ENCODE data around the gene NEUROD2. TPM values are rescaled to one million over a fixed set of nuclear protein-coding genes. Genes with fewer than 3 reads are reported as not detected.
A peak's percentile ranks its signal among the peaks of the same experiment; 100 is the strongest.

NEUROD2 gene
- total RNA-seq, 2 donors from 2014 or later: not detected

DNA sequence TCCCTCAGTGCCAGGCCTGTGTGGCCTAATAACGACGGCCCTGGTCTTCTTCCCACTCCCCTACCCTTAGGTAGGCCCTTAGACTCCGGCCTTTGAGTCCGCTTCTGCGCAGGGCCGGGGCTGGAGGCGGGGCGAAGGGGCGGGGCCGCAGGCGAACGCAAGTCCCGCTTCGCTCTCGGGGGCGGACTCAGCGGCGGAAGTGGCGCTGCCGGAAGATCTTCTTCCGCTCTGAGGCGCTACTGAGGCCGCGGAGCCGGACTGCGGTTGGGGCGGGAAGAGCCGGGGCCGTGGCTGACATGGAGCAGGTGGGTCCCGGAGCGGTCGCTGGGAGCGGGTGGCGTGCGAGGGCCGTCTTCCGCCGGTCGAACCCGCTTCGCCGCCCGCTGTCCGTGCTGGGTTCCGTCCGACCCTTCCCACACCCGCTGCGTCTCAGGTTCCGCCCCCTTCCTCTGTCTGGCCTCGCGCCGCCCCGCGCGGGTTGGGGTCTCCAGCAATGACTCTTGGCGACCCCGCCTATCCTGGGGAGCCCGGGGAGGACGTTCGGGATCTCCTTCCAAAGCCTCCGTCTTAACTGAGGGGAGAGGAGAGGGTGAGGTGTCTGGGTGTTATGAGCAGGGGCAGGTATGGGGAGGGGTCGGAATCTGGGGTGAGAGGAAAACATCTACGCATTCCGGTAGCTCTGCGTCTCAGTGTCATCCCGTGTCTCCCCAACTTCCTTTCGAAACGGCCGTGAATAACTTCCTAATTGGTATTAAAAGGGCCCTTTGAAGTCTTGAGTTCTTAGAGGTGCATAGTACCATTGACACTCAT lies 29.4 kb upstream of the NEUROD2 start, which contains the start of gene STARD3:
TSS of gene STARD3 (plus strand) at position 218 of the 810 bp plus-strand sequence. CDS start 16,388 bp downstream, outside the sequence.
- DNase-seq (ENCODE audit: low spot score): peak; percentile 98
- intact Hi-C loops (cut with DNase I): loop anchor here in 1 of 2 donors (5.0 to 10.0 kb wide), 2 partner anchors 48 to 115 kb away; partner anchors contain the start of gene PGAP3

DNA sequence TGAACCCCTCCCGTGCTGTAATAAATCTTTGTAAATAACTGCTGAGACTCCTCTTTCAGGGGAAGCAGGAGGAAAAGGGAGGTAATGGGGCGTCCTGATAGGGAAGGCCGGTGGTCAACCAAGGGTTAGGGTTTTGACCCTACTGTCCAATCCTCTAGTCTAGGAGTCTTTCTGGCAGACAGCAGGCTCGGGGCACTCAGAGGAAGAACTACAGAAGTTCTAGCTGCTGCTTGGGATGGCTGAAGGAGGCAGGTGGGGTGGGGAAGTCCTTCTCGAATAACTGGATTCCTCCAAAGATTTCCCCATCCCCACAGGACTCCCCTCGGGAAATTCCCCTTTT lies 28.8 kb upstream of the NEUROD2 start:
- intact Hi-C loops (cut with DNase I): loop anchor here in 1 of 2 donors (5.0 to 10.0 kb wide), 2 partner anchors 48 to 116 kb away; partner anchors contain the start of gene PGAP3
- no peak for DNase-seq (ENCODE audit: low spot score)

DNA sequence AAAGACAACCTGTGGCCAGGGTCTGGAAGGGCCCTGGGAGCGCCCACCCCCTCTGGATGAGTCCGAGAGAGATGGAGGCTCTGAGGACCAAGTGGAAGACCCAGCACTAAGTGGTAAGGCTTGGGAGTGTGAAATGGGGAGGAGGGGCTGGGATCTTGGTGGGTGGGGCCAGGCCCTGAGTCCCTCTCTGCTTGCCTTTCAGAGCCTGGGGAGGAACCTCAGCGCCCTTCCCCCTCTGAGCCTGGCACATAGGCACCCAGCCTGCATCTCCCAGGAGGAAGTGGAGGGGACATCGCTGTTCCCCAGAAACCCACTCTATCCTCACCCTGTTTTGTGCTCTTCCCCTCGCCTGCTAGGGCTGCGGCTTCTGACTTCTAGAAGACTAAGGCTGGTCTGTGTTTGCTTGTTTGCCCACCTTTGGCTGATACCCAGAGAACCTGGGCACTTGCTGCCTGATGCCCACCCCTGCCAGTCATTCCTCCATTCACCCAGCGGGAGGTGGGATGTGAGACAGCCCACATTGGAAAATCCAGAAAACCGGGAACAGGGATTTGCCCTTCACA lies 28.0 kb upstream of the NEUROD2 start:
- DNase-seq (ENCODE audit: low spot score): no peak
- intact Hi-C loops (cut with DNase I): loop anchor here in 1 of 2 donors (5.0 to 10.0 kb wide), 2 partner anchors 49 to 117 kb away; partner anchors contain the start of gene PGAP3

DNA sequence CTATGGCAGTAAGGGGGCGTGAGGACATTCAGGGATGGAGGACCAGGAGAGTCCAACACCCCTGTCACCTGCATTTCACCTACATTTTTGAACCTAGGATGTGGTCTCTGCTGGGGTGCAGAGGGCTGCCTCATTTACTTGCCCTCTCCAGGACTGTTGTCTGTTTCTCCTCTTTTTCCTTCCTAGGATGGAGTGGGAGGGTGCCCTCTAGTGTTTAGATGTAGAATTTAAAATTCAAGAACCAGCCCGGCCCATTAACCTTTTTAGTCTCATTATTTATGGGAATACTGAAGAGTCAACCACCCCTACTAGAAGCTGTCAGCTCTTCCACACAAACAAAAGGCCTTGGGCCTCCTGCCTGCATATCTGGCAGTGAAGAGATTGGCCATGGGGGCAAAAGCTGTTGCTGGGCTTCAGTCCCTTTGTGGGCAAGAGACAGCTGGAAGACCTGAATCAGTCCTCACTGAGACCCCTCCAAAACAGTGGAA lies 26.7 kb upstream of the NEUROD2 start:
- intact Hi-C loops (cut with DNase I): loop anchor here in 1 of 2 donors (10.0 kb wide), 1 partner anchor 50 kb away; the partner anchor contains the start of gene PGAP3
- DNase-seq (ENCODE audit: low spot score): no peak

DNA sequence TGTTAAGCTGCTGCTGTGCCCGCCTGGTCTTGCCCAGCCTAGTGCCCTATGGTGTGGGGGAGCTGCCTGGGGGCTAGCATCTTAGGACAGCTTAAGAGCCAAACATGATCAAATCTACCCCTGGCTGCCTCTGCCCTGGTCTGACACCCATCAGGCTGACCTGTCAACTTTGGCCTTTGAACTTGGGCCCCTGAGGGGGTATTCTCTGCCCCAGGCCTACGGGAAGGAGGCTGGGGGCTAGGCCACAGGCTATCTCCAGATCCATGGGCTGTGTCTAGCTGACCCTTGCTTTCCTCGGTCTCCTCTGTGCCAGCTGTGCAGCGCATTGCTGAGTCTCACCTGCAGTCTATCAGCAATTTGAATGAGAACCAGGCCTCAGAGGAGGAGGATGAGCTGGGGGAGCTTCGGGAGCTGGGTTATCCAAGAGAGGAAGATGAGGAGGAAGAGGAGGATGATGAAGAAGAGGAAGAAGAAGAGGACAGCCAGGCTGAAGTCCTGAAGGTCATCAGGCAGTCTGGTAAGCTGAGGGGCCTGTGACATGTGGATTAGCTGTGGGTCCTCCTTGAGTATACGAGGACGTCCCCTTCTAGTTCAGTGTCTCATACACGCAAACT lies 26.0 kb upstream of the NEUROD2 start:
- DNase-seq (ENCODE audit: low spot score): no peak
- intact Hi-C loops (cut with DNase I): loop anchor here in 1 of 2 donors (10.0 kb wide), 1 partner anchor 51 kb away; the partner anchor contains the start of gene PGAP3

DNA sequence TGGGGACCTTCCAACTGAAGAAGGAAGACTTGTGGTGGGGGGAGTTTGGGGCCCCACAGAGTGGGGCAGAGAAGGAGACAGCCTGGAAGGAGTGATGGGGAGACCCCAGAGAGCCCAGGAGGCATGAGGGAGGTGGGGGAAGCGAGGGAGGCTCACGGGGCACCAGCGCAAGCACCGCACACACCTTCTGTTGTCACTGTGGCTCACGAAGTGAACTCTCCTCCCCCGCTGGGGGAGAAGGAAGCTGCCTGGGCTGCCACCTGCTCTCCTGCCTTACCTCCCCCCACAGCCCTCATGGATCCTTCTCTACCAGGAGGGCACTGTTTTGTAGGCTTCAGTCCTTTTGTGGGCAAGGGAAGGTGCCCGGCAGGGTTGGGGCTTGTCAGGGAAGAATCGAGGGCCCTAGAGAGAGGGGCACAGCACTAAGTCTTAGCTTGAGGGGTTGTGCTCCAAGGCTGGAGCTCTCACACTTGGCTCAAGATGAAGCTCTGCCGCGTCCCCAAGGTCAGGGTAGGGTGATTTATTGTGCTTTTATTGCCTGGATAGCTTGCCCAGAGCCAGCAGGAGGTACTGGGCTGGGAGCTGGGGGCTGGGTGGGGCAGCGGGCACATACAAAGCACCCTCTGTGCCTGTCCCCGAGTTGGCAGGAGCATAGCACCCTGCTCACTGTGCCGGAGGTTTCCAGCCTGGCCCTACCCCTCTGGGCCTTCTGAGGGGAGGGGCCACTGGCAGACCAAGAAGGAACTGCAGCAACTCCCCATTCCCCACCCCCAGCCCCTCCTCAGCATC lies 24.6 kb upstream of the NEUROD2 start:
- intact Hi-C loops (cut with DNase I): loop anchor here in 1 of 2 donors (10.0 kb wide), 1 partner anchor 52 kb away; the partner anchor contains the start of gene PGAP3
- DNase-seq (ENCODE audit: low spot score): no peak

DNA sequence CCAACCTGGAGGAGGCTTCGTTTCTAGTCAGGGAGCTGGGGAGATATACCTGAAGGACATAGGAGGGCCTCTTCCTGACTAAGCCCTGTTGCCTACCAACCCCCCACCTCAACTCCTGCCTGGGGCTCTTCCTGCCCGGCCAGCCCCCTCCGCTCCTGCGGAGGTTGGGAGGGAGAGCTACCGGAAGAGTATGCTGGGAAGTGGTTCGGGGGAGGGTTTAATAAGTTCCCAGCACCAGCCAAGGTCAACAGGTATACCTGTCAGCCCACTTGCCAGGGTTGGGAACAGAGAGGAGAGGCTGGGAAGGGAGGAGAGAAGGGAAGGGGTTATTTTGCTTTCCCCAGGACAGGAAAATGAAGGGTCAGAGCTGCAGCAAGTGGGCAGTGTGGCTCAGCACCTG lies 23.7 kb upstream of the NEUROD2 start:
- intact Hi-C loops (cut with DNase I): loop anchor here in 1 of 2 donors (10.0 kb wide), 1 partner anchor 53 kb away; the partner anchor contains the start of gene PGAP3

DNA sequence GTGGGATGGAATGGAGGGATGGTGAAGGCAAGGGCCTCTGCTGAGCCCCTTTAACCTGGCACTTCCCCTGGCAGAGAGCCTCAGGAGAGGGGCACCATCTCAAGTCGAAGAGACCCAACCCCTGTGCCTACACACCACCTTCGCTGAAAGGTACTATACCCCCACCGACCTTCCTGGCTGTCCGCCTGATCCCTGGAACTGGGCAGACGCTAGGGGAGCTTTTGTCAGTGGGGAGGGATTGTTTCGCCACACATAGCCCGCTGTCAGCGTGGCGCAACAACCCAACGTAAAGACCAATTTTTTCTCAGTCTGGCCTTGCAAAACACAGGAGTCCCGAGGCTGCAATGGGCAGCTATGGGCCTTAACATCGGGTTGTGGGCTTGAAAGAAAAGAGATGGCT lies 22.2 kb upstream of the NEUROD2 start:
- intact Hi-C loops (cut with DNase I): loop anchor here in 1 of 2 donors (5.0 to 10.0 kb wide), 2 partner anchors 55 to 78 kb away; partner anchors contain the start of gene PGAP3

More for the DNA sequence above, 23.7 kb upstream of the NEUROD2 start:
- no peak for DNase-seq (ENCODE audit: low spot score)

DNA sequence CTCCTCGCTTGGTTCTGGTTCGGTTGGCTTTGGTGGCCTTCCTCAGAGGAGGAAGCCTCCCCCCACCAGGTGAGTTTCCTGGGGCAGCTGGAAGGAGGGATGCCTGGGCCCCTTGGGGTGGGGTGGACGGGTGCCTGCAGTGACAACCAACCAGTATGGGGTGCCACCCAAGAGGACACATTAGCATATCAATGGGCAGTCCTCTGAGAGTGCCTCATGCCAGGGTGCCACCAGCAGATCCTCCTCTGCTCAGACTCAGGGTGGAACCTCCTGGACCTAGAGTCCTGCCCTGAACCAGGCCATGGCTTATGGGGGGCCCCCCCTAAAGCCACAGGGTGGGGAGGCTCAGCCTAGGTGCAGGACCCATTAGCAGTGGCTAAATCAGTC lies 21.8 kb upstream of the NEUROD2 start:
- intact Hi-C loops (cut with DNase I): loop anchor here in 1 of 2 donors (5.0 kb wide), 1 partner anchor 77 kb away; no protein-coding TSS in a partner anchor

More for the DNA sequence above, 22.2 kb upstream of the NEUROD2 start:
- no peak for DNase-seq (ENCODE audit: low spot score)

DNA sequence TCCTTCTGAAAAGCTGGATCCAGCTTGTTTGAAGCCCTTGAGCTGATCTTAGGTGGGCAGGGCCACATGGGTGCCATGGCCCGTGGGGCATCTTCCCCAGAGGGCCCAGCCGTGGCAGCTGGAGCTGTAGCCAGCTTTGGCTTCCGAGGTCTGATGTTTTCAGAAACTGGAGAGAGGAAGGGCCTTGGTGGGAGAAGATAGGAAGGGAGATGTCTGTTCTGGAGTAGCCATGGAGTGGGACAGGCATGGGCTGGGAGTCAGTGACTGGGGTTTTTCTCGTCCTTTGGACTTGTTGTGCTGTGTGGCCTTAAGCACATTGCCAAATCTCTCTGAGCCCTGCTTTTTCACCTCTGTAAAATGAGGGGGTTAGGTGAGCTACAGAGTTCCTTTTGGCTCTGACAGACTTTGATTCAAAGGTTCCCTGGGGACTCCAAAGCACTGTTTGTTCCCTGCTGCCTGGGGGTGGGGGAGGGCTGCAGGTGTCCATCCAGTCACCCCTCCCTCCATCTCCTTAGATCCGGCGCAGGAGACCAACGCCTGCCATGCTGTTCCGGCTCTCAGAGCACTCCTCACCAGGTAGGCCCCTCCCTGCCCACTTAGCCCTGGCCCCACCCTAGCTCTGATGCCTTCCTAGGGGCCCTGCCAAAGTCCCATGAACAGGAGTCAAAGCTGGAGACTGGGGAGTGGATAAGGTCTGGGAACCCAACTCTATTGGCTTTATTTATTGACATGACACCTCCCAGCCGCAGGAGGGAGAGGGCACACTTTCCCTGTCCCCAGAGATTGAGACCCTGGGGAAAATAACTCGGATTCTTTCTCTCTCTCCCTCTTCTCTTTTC lies 21.2 kb upstream of the NEUROD2 start:
- no peak for DNase-seq (ENCODE audit: low spot score)
- intact Hi-C loops (cut with DNase I): loop anchor here in 1 of 2 donors (5.0 kb wide), 1 partner anchor 77 kb away; no protein-coding TSS in a partner anchor

More for the DNA sequence above, 21.8 kb upstream of the NEUROD2 start:
- DNase-seq (ENCODE audit: low spot score): no peak

DNA sequence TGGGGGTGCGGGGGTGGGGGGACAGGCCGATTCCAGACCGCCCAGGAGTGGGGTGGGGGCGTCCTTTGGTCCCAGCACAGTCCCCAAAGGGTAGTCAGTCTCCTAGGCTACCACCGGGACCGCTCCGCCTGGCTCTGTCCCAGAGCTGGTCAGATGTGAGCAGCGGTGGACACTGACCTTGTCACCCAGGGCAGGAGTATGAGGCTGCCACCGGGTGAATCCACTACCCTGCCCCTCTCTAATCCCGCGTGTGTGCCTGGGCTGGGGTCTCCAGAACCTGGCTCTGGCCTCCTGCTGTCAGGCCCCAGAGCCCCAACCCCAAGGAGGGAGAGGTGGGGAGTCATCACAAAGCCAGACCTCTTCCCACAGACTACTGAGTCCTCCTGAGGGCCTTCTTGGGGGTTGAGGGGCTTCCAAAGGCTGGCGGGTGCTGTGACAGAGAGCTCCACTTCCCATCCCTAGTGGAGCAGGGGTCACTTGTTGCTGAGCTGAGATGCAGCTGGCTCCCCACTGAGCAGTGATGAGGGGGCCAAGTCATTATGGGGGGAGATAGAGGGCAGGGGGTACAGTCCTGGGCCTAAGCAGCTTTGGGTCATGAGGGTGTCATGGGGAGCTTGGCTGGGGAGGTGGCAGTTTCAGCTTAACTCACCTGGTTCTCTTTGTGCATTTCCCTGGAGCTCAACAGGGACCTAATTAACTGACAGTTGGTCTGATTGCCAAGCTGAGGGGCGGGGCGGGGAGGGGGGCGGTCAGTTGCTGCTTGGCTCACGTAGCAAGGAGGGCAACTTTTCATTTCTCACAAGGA lies 20.2 kb upstream of the NEUROD2 start:
- intact Hi-C loops (cut with DNase I): loop anchor here in 1 of 2 donors (5.0 kb wide), 1 partner anchor 76 kb away; no protein-coding TSS in a partner anchor
- no peak for DNase-seq (ENCODE audit: low spot score)

DNA sequence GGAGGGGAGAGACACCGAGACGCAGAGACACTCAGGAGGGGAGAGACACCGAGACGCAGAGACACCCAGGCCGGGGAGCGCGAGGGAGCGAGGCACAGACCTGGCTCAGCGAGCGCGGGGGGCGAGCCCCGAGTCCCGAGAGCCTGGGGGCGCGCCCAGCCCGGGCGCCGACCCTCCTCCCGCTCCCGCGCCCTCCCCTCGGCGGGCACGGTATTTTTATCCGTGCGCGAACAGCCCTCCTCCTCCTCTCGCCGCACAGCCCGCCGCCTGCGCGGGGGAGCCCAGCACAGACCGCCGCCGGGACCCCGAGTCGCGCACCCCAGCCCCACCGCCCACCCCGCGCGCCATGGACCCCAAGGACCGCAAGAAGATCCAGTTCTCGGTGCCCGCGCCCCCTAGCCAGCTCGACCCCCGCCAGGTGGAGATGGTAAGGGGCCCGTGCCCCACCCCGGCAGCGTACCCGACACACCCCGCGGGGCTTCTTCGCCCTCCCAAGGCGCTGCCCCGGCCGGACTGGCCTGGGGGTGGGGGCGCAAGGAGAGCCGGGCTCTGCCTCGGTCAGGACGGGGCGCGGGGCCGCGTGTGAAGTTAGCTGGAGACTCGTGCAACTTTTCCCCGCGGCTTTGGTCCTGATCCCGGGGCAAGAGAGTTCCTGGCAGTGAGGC lies 19.5 kb upstream of the NEUROD2 start:
- intact Hi-C loops (cut with DNase I): loop anchor here in 1 of 2 donors (5.0 kb wide), 1 partner anchor 75 kb away; no protein-coding TSS in a partner anchor

DNA sequence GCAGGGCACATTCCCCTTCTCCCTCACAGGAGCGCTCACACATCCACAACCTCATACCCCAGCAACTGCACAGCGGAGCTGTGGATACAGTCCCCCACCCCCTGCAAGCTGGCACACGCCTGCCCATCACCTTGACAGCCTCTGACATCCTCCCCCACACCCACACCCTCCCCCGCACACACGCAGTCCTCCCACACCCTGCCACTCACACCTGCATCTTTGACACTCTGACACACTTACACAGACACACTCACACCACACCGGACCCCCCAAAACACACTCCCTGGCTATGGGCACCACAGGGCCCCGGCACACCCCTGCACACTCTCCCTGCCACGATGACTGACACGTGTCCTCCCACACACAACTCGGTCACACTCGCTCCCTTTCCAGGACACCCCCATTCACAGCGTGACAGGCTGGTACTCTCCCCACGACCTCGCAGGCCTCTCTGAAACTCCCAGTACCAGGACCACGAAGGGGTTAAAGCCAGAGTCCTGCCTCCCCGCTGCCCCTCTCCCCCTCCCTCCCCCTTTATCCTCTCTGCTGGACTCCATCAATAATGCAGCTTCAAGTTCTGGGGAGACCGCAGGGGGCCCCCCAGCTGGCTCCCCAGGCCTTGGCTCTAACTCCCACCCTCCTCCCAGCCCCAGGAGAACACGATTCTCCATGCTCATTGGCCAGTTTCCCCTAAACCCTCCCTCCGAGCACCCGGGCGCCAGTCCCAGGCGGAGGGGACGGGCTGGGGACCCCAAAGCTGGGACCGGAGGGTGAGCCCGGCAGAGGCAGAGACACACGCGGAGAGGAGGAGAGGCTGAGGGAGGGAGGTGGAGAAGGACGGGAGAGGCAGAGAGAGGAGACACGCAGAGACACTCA lies 18.7 kb upstream of the NEUROD2 start, which contains the start of gene PPP1R1B:
TSS of gene PPP1R1B (plus strand) at position 782 of the 876 bp plus-strand sequence. CDS start 441 bp downstream, outside the sequence.
- intact Hi-C loops (cut with DNase I): loop anchor here in 1 of 2 donors (5.0 kb wide), 1 partner anchor 74 kb away; no protein-coding TSS in a partner anchor
- DNase-seq (ENCODE audit: low spot score): no peak

More for the DNA sequence above, 19.5 kb upstream of the NEUROD2 start:
- DNase-seq (ENCODE audit: low spot score): no peak

DNA sequence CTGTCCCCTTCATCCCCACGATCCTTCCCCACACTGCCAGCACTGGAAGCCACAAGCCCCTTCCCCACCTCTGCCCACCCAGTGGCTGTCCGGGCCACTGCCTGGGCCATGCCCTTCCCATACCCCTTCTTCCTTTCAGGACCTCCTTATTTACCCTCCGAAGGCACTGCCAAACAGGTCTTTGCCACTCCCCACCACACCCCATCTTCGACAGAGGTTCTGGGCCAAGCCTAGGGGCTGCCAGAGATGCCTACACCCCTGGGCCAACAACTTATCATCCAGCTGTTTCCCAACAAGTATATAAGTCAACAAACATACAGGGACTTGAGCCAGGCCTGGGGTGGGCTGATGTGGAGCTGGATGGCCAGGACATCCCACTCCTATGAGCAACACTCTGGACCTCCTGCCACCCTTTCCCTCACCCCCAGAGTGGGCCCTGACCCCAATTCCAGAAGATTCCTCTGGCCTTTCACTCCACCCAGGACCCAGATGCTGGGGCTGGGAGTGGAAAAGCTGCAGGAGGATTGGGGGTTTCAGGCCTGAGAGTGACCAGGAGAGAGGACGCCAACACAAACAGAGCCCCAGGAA lies 17.6 kb upstream of the NEUROD2 start:
- DNase-seq (ENCODE audit: low spot score): no peak
- intact Hi-C loops (cut with DNase I): loop anchor here in 1 of 2 donors (5.0 kb wide), 1 partner anchor 73 kb away; no protein-coding TSS in a partner anchor

All from posterior vena cava (tissue), 2 donors.